ENCODE data around the gene PIP5KL1.

Gene PIP5KL1

DNA sequence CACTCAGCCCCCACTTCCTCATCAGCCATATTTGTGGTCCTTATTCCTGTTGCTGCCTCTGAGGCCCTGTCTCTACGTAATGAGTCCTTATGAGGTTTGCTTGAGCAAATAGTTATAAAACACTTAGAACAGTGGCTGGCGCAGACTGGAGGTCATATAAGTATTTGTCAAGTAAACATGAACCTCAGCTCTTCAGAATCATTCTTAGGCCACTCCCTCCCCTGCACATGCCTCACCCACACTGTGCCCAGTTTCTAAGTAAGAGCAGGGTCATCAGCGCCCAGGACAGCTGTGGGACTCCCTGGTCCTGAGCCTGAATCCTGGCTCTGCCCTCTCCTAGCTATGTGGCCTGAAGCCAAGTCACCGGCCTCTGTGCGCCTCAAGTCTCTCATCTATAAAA, 17.7 kb downstream of the PIP5KL1 start:
- no peak for DNase-seq

DNA sequence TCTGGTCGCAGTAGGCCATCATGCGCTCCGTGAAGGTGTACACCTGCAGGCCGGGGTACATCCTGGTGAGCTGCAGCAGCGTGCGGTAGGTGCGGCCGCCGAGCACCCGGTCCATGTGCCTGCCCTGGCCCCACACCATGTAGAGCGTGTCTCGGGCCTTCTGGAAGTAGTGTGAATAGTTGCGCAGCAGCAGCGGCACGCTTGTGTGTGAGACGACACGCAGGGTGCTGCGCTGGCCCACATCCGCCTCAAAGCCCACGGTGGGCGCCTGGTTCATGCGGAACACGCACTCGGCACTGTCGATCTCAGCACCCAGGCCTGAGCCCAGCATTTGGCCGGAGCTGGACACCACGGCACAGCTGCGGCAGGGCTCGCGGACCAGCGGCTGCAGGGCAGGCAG, 18.3 kb downstream of the PIP5KL1 start:
- DNase-seq = no peak

DNA sequence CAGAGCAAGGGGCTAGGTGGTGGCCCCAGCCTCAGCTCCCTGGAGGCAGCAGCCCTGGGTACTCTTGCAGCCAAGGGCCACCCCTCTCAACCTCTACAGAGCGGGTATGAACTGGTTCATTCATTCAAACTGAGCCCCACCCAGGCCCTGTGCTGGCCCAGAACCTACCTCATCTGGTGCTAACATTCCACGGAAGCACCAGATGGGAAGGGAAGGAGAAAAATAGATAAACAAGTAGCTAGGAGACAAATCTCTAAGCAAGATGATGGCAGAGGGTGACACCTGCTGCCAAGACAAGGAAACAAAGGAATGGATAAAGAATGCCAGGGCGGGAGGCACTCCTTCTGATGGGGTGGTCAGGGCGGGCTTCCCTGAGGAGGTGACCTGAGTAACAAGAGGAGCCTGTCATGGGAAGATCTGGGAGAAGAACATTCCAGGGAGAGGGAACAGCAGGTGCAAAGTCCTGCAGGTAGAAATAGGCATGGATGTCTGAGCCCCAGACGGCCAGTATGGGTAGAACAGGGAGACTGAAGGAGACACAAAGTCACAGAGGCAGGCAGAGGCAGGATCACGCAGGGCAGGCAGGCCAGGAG, 19.9 kb downstream of the PIP5KL1 start:
- no peak for DNase-seq

DNA sequence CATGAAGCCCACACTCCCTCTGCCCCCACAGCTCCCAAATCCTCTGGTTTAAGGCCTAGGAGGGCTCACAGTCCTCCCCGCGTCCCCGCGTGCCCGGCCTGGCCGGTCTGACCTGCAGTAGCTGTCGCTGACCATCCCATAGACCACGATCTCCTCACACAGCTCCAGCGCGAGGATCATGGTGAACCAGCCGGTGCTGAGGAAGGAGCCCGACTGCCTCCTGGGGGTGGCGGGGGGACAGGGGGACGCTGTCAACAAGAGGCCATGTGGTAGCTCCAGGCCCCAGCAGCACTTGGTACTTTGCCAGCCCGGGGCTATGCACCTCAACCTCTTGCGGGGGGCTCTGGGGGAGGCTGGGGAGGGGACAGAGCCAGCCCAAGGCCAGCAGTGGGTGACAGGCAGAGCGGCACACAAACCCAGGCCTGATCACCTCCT, 20.7 kb downstream of the PIP5KL1 start:
- no peak for DNase-seq

DNA sequence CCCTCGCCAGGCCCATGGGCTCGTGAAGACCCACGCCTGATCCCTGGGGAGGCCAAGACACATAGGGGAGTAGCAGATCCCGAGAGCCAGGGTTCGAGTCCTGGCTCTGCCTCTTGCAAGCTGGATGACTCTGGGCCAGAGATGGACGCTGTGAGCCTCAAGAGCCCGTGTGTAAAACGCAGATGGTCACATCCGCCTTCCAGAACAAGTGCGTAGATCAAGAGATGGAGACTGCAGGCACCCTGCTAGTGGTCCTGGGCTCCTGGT, 22.0 kb downstream of the PIP5KL1 start:
- DNase-seq = no peak

DNA sequence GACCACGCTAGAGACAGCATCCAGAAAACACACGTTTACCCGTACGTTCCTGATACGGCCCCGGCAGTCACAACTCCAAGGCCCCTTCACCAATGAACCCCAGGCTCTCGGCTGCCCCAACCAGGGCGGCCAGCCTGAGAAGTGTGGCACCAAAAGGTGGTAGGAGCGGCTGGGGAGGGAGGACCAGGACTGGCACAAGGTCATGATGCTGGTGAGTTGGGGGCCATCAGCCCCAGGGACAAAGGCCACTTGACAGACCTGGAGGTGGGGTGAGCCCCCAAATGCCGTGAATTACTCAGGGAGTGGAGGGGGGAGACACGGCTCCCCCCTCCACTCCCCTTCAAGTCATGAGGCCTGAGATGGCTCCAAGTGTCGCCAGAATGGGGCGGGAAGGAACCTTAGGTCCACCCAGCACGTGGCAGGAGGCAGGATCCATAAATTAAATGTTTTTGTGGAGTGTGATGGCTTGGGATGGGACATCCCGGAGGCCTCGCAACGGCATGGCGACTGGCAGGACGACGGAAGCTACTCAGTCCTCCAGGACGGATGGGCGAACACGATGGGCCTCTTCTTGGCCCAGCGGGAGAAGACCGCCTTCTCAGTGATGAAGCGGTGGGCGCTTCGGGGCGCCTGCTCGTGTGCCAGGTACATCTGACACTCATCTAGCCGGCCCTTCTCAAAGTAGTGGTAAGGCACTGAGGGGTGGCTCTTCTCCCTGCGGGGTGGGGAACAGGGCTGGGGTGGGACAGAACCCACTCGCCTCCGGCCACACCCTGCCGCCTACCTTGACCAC, 22.5 kb downstream of the PIP5KL1 start:
- no peak for DNase-seq

DNA sequence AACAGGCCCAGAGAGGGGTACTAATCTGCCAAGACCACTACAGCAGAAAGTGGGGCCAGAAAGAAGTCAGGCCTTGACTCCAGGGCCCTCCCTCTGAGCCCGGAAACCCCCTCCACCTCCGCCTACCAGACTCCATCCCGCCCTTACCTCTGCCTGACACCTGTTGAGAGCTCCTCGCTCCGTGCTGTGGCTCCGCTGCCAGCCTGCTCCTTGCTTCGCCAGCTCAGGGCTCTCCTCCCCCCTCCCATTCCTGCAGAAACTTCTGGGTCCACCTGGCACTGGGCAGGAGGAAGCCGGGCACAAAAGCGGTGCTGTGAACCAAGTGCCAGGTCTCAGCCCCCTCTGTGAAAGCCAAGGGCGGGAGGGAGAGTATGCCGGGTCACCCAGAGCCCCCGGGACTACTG, 24.8 kb downstream of the PIP5KL1 start:
- peak; percentile 82 for DNase-seq

DNA sequence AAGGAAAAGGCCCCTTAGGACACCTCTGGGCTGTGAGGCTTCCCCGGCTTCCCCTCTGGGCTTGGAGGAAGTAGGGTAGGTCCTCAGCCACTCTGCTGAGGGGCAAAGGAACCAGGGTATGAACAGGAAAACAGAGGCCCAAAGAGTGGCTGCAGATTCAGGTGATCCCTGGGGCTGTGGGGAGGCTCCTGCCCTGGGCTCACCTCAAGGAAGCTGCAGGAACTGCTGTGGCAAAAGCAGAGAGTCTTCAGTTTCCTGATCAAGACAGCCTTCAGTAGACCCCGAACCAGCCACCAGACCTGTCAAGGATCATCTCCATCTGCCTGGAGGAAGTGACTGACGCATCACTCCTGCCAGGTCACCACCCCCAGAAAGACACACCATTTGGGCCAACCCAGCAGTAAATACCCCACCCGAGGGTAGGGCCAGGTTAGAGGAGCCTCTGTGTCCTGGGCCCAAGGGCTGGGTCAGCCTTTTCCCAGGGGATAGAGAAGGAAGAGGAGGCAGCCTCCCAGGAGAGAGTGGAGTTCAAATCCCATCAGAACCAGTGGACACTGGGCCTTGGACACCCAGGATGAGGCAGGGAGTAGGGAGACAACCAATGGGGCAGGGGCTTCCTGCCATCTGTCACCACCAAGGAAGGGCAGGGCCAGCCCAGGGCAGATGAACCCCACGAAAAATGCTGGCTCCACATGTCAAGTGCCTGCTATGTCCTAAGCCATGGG, 25.4 kb downstream of the PIP5KL1 start:
- peak; percentile 72 for DNase-seq

DNA sequence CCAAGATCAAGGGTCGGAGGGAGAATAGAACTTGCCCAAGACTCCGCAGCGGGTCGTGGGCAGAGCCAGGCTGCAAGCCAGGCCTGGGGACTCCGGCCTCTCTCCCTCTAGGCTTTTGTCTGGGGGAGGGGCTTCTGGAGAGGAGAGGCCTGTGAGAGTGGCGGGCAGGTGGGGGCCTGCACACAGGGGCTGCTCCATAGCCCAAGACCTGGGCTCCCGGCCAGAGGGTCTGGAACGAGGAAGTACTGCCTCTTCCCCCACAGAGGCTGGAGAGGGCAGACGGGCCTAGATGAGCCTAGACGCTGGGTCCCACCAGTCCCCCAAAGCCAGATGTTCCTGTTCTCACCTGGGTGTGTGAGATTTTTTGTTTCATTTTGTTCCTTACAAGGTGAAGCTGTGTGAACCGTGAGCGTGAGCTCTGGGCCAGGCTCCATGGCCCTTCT, 26.0 kb downstream of the PIP5KL1 start:
- DNase-seq = no peak

DNA sequence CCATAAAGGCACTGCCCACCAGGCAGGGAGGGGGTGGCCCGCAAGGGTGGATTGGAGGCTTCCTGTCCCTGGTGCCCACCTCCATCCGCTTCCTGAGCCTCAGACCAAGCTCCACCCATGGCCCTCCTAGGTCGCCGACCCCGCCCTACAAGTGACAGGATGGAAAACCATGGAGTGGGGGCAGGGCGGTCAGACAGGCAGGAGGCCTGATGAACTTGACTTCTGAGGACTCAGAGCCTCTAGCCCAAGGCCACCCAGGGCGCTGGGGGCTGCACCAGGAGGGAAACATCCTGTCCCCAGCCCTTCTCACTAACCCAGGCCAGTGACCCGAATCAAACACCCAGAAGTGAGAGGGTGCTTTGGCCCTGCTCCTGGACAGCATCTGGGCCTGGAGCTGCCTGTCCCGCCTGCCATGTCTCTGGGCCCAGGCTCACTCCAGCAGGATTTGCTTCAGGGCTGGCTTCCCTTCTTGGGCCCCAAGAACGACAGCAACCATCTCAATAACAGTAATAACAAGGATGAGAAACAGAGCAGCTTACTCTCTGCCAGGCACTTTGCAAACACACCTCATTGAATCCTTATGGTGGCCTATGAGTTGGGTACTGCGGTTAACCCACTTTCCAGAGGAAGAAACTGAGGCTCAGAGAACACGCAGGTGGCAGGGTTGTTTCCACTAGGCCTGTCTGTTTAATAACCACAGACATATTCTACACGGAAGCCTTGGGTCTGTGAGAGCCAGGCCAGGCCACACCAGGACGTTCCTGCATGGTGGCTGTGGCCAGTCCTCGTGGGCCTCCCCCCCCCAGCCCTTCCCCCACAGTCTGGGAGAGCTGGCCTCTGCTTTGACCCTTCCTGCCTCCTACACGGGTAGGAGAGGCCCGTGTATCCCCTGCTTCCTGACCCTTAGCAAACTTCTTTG, 26.8 kb downstream of the PIP5KL1 start:
- DNase-seq = peak; percentile 54

DNA sequence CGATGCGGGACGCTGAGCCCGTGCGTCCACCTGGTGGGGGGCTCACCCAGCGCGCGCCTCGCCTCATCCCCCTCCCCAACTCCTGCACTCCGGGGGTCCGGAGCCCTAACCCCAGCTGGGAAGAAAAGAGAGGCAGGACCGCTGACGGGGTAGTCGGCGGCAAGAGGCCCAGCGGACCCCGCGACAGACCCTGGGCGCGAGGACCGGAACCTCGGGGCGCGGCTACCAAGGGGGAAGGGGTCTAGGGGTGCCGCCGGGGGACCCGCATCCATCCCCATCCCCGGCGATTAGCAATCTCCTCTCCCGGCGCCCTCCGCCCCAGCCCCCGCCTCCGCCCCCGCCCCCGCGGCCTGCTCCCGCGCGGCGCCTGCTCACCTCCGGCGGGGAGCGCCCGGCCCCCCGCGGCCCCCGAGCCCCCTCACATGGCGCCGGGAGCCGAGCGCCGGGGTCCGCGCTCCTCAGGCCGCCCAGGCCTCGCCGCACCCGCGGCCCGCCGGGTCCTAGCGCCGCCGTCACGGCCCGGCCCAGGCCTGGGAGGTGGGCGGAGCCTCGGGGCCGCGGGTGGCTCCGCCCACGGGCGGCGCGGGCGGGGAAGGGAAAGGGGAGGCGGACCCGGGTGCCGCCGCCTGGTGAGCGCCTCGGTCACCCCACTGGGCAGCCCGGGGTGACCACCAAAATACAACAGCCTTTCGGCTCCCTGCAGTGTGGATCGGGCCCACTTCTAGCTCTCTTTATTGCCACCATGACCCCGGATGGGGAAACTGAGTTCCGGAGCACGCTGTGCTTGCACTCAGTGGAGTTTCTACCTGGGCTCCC, 31.2 kb downstream of the PIP5KL1 start, which contains the start of gene ST6GALNAC6:
Gene ST6GALNAC6 (minus strand): TSS at position 476 of the 816 bp plus-strand sequence. CDS start 1,622 bp downstream, outside the sequence.
- DNase-seq = peak; percentile 58

DNA sequence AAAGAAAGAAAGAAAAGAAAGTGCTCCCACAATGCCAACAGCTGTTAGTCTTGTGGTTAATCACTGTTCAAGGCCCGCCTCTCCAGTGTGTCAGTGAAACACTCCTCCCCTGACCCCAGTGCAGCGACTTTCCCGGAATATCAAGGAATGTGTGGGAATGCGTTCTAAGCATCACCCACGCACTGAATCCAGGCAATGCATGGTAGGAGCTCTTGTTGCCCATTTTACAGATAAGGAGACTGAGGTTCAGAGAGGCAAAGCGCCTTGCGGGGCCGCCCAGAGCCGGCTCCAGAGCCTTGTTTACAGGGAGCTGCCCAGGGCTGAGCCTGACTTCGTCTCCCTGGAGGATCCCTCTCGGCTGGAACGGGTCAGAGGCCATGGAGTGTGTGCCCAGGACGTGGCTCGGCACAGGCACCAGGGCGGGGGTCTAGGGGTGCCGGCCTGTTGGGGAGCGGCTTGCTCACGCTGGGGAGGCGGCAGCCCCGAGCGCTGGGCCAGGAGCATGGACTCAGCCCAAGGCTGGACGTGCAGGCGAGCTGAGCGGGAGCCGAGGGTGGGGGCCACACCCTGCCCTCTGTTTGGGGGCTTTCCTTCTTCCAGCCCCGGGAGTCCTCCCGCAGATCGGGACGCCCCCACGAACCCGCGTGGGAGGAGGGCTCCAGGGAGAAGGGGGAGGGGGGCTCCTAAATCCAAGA, 32.0 kb downstream of the PIP5KL1 start:
- no peak for DNase-seq

DNA sequence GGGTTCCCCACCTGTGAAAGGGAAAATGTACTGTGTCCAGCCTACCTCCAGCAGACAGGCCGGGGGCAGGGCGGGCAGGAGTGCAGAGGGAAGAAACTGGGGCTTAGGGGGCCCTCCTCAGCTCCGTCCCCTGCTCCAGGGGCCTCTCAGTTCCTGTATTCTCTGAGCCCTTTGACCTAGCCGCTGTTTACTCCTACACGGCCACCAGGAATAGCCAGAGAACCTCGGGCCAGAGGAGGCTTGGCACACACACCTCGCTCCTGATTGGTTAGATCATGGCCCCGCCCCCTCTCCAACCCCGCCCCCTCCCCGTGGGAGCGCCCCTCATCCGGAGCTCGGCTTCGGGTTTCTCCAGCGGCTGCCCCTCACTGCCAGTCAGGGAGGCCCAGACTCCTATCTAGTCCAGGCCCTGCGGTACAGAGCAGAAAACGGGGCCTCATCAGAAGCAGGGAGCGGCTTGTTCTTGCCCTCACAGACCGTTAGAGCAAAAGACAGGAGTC, 33.3 kb downstream of the PIP5KL1 start:
- no peak for DNase-seq

DNA sequence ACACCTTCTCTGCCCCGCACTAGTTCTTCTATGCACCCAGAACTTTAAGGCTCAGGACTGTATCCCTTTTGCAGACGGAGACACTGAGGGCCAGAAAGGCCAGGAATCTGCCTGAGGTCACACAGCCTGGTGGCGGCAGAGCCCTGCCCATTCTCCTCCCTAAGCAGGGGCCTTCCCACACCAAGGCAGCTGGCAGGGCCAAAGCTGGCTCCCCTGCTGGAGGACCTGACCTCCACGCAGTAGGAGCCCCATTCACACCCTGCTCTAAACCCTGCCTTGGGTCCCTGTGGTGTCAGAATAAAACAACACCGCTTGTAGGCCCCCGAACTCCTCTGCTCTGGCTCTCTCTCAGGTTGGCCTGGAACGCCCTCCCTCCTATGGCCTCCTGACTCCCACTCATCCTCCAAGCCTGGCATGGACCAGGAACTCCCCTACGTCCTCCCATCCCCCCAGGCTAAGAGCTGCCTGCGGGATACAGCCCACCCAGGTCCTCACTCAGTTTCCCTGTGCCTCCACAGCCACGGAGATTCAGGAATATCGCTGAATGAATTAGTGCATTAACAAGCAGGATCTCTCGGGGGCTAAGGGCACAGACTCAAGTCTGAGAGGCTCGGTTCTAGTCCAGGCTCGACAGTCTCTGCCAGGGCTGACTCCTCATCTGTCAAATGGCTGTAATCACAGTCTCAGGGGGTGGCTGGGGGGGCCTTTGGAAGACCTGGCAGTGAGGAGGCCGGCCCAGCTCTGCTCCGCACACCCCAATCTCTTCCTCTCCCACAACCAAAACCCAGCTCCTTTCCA, 34.0 kb downstream of the PIP5KL1 start:
- DNase-seq = no peak

DNA sequence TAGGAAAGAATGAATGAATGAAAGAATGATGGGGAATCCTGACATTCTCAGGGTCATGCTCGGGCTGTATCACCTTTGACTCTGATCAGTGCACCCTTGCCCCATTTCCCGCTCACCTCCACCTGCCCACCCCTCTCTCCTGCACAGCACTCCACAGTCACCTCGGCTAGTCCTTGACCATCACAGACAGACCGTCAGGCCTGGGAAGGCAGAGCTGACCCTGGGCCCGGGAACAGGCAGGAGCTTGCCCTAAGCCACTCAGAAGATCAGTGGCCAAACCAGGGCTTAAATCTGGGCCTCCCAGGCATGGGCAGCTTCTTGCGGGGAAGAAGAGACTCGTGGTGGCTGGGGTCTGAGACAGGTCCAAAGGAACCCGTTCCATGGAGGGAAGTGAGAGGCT, 34.8 kb downstream of the PIP5KL1 start:
- DNase-seq = no peak

DNA sequence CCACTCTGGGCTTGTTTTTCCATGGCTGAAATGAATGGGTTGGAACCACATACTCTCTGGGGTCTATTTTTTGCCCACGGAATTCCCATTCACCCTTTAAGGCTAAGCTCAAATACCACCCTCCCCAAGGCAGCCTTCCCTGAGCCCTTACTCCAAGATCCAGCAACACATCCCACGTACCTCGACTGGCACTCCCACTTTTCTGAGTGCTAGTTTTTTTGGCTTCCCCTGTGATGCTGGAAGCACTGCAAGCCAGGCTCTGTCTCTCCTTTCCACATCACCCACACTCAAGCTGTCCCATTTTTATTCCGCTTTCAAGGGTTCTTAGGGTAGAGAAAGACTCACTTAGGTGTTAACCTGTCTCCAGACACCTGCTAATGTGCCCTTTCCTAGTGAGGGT, 37.2 kb downstream of the PIP5KL1 start:
- no peak for DNase-seq

DNA sequence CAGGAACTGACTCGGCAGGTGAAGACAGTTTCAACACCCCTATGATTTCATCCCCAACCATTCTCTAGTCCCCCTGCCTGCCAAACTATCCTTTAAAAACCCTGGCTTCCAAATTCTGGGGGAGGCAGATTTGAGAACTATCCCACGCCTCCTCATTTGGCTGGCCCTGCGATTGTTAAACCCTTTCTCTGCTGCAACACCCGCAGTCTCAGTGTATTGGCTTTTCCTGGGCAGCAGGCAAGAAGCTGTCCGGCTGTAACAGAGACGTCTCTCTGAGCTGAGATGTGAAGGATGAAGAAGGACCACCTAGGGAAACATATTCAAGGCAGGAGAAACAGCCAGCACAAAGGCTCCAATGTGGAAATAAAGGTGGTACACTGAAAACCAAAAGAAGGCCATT, 37.7 kb downstream of the PIP5KL1 start:
- no peak for DNase-seq

DNA sequence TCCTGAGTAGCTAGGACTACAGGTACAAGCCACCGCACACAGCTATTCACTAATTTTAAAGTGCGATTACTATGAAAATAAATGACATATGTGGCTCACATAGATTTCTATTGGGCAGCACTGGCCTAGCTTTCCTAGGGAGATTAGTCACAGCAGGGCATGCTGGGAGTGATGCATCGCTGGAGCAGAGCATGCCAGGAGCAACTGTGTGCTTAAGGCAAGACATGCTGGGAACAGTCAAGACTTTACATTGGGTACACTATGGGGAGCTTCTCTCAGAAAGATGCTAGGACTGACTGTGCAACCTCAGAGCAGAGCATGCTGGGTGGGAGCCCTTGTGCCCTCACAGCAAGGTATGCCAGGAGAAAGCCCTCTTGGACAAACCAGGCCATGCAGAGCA, 40.5 kb downstream of the PIP5KL1 start:
- no peak for DNase-seq

DNA sequence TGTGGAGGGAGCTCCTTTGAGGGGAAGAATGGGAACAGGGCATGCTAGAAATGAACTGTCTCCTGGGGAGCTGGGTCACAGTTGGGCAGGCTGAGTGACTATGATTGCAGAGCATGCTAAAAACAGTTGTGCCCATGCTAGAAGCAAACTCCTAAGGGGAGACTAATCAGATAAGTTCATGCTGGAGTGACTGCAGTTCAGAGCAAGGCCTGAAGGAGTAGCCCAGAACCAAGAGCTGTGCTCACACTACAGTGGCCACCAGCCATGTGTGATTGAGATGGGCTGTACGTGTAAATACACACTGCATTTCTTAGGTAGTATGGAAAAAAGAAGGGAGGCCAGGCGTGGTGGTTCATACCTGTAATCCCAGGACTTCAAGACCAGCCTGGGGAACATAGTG, 42.8 kb downstream of the PIP5KL1 start:
- no peak for DNase-seq

DNA sequence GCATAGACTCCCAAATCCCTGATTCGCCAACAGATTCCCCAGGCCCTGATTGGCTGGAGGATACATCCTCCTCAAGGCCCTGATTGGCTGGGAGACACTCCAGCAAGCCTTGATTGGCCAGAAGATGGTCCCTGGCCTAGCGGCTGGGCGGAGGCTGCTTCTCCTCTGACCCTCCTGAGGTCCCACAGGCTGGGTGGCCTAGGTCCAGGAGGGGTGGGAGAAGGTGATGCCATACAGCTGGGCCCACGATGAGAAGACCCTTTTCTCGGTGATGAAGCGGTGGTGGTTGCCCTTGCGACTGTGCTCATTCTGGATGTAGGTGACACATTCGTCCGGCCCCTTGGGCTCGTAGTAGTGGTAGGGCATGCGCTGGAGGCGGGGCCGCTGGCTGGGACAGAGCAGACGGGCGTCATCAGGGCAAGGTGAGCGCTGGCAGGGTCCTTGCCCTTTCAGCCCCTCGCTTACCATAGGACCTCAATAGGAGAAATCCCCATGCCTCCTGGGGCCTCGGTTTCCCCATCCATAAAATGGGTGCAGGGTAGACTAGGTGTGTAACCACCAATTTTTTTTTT, 44.1 kb downstream of the PIP5KL1 start:
- DNase-seq = no peak

Data from central memory CD4-positive, alpha-beta T cell (primary cell).